ENCODE results near the gene XRCC6.
"Not testable (repeated sequence)": the region's sequence is repeated elsewhere in the genome, so short reads cannot be mapped to it uniquely, and the experiment has no call there.

- not testable (repeated sequence) for TF ChIP-seq POLR2A (IDR thresholded peaks at IDR 0.05)
- TF ChIP-seq, protein P1, sequence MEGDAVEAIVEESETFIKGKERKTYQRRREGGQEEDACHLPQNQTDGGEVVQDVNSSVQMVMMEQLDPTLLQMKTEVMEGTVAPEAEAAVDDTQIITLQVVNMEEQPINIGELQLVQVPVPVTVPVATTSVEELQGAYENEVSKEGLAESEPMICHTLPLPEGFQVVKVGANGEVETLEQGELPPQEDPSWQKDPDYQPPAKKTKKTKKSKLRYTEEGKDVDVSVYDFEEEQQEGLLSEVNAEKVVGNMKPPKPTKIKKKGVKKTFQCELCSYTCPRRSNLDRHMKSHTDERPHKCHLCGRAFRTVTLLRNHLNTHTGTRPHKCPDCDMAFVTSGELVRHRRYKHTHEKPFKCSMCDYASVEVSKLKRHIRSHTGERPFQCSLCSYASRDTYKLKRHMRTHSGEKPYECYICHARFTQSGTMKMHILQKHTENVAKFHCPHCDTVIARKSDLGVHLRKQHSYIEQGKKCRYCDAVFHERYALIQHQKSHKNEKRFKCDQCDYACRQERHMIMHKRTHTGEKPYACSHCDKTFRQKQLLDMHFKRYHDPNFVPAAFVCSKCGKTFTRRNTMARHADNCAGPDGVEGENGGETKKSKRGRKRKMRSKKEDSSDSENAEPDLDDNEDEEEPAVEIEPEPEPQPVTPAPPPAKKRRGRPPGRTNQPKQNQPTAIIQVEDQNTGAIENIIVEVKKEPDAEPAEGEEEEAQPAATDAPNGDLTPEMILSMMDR (IDR thresholded peaks at IDR 0.05) = not testable (repeated sequence)
Observed at GRCh38 chr22:41663594-41663993, 42.5 kb downstream of the XRCC6 start.

Data from Peyer's patch (tissue), 4 donors.